ENCODE measurements around the gene POLR3B.

- TF ChIP-seq MLX (CRISPR knock-in tag; conservative IDR thresholded peaks at IDR 0.05) (no peak), NCOA4 (IDR thresholded peaks at IDR 0.05; ENCODE audit: partially characterized antibody) (no peak), NKRF (IDR thresholded peaks at IDR 0.05; ENCODE audit: borderline replicate concordance) (no peak), ZNF408 (CRISPR knock-in tag; IDR thresholded peaks at IDR 0.05; ENCODE audit: low read depth) (no peak)
These were observed 72.1 kb downstream of the POLR3B start for GRCh38 chr12:106429636-106430035.

Data from K562 (cell line).